22Rv1 (cell line): ENCODE results near the gene INSIG1.

ENCODE experiments used
- ZFX ChIP-seq: fragments of 450-650 bp; IDR thresholded peaks from 2 replicates; pipeline ENCODE4 v1.6.1; 2017; ENCODE audit warnings: antibody characterized with exemption, borderline replicate concordance
- TF ChIP-seq, protein P1 (sequence below): fragments of 450-650 bp; IDR thresholded peaks from 2 replicates; pipeline ENCODE4 v1.5.1; 2017; ENCODE audit warnings: mild to moderate bottlenecking

DNA sequence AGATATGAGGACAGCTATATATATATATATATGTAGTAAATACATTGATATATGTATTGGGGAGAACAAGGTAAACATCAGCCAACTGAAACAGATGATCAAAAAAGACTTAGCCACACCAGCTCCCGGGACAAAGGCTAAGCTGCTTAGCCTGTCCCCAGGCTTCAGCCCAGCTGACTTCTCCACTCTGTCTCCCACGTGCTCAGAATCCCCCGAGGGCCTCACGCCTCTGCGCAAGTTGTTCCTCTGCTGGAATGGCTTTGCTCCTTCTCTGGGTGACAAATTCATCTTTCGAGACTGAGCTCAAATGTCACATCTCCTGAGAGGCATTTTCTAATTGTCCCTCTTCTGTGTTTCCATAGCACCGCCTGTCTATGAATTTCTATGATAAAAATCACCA, 8.6 kb upstream of the INSIG1 start:
- TF ChIP-seq, protein P1, sequence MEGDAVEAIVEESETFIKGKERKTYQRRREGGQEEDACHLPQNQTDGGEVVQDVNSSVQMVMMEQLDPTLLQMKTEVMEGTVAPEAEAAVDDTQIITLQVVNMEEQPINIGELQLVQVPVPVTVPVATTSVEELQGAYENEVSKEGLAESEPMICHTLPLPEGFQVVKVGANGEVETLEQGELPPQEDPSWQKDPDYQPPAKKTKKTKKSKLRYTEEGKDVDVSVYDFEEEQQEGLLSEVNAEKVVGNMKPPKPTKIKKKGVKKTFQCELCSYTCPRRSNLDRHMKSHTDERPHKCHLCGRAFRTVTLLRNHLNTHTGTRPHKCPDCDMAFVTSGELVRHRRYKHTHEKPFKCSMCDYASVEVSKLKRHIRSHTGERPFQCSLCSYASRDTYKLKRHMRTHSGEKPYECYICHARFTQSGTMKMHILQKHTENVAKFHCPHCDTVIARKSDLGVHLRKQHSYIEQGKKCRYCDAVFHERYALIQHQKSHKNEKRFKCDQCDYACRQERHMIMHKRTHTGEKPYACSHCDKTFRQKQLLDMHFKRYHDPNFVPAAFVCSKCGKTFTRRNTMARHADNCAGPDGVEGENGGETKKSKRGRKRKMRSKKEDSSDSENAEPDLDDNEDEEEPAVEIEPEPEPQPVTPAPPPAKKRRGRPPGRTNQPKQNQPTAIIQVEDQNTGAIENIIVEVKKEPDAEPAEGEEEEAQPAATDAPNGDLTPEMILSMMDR: no peak
- no peak for TF ChIP-seq ZFX
